Hepatocyte (in vitro differentiated cells): ENCODE measurements around the gene MFF.

Source experiments
- CTCF ChIP-seq: fragments of 200-600 bp; sonication (generic); IDR thresholded peaks from 2 replicates; pipeline ENCODE4 v1.5.1; 2016; ENCODE audit warnings: antibody characterized with exemption, mild to moderate bottlenecking; ENCODE audit not compliant: poor library complexity
- EZH2 ChIP-seq: fragments of 200-600 bp; sonication (generic); IDR thresholded peaks from 2 replicates; pipeline ENCODE4 v1.6.1; 2016; ENCODE audit warnings: antibody characterized with exemption, mild to moderate bottlenecking, borderline replicate concordance
- EZH2phosphoT487 ChIP-seq: fragments of 200-600 bp; sonication (generic); IDR thresholded peaks from one replicate; pipeline ENCODE4 v1.6.1; 2018; ENCODE audit warnings: antibody characterized with exemption, mild to moderate bottlenecking, low read depth, moderate library complexity; ENCODE audit not compliant: unreplicated experiment, severe bottlenecking

- no peak for TF ChIP-seq CTCF
- no peak for TF ChIP-seq EZH2
- no peak for TF ChIP-seq EZH2phosphoT487
Observed at GRCh38 chr2:227394401-227394800, 69.3 kb downstream of the MFF start.
